GM18517 (cell line): Measurements from ENCODE around the gene KCNMB2.
"Not testable (repeated sequence)": the region's sequence is repeated elsewhere in the genome, so short reads cannot be mapped to it uniquely, and the experiment has no call there.

Source experiments
- ATAC-seq: cut with Tn5 transposase; IDR thresholded peaks from one replicate; pipeline ENCODE4 v1.9.1; 2021; ENCODE audit warnings: mild to moderate bottlenecking, moderate library complexity; ENCODE audit not compliant: unreplicated experiment

KCNMB2 gene

GRCh38 chr3:178518660-178519396, 17.4 kb upstream of the KCNMB2 start:
- ATAC-seq: peak; percentile 84

DNA sequence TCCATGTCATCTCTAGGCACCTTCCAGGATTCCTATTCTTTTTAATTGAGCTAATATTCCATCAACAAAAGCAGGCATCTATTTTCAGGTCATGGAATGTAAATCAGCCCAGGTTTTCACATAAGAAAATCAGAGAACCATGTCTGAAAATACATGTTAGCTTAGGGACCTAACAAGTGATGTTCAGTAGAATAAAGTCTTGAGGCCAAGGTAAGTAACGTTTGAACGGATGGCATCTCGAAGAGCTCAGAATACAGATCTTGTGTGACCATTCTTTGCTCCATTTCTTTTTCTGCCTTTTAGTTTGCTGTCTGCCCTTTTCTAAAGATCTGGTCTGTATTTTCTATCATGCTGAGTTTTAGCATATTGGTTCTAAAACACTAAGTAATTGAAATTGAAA, 16.5 kb upstream of the KCNMB2 start:
- no peak for ATAC-seq

DNA sequence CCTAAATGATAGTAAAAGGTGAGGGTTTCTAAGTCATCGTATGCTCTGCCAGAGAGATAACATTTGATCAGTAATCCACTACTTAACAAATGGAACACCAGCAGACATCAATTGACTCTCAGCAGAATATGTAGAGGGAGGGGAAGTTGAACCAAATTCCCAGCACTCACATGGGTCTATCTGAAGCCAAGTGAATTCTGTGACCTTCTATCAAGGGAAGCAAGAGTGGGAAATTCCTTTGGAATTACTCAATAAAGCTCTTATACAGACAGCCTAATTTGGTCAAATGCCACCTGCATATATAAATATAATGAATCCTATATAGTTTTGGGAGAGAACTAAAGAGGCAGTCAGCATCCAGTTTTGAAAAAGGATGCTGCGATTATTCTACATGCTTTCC, 15.8 kb upstream of the KCNMB2 start:
- no peak for ATAC-seq

GRCh38 chr3:178522200-178523052, 13.8 kb upstream of the KCNMB2 start:
- no peak for ATAC-seq

DNA sequence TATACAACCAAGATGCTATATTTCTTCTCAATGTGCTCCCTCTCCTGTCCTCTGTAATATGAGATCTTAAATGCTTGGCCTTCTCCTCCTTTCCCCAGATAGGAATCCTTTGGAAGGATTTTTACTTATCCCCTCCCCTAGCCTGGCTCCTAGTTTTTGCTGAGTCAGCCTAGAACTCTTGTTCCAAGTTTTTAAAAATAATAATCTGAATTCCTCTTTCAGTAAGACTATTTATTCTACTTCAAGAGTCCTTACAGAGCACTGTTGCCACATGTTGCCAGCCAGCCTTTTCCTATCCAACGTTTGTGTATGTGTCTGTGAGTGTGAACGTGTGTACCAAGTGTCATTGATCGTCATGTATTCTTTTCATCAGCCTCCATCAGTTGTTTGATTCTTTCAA, 11.0 kb upstream of the KCNMB2 start:
- ATAC-seq: no peak

GRCh38 chr3:178526291-178526690, 9.9 kb upstream of the KCNMB2 start:
- ATAC-seq: no peak

DNA sequence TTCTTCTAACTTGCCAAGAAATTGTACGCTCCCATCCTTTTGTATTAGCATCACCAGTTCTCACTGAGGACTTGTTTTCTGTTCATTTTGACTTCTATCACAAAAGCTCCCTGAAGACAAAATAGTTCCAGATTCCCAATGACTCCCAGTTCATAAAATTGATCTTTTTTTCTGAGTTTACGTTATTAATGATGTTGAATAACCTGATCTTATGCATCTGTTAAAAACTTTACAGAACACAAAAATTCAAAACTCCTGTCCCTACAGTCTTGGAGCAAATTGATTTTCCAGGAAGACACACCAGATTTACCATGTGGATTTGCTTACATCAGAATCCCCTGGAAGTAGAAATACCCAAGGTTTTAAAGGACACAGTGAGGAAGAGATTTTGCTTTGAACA, 8.3 kb upstream of the KCNMB2 start:
- ATAC-seq: no peak

GRCh38 chr3:178529606-178530225, 6.5 kb upstream of the KCNMB2 start:
- no peak for ATAC-seq

DNA sequence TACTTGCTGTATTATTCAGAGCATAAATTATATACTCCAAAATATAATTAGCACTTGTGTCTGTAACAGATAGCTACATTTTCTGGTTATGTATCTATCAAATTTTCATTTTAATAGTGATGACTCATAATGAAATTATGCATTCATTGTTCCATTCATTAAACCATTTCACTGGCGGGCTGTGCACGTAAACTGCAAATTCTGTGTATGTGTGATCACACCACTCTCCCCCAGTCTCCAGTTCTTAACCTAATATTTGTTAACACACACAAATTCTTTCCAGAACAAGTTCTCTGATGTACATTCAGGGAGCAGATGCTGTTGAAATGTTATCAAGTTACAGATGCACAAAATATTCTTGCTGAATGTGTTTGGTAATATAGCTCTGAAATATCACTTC, 3.8 kb upstream of the KCNMB2 start:
- ATAC-seq: no peak

GRCh38 chr3:178537122-178537705, 978 bp downstream of the KCNMB2 start:
- no peak for ATAC-seq

- ATAC-seq: no peak
Observed at GRCh38 chr3:178538056-178538455, 1.8 kb downstream of the KCNMB2 start.

- no peak for ATAC-seq
Observed at GRCh38 chr3:178540184-178540583, 3.9 kb downstream of the KCNMB2 start.

- ATAC-seq: no peak
Observed at GRCh38 chr3:178545337-178545736, 9.1 kb downstream of the KCNMB2 start.

DNA sequence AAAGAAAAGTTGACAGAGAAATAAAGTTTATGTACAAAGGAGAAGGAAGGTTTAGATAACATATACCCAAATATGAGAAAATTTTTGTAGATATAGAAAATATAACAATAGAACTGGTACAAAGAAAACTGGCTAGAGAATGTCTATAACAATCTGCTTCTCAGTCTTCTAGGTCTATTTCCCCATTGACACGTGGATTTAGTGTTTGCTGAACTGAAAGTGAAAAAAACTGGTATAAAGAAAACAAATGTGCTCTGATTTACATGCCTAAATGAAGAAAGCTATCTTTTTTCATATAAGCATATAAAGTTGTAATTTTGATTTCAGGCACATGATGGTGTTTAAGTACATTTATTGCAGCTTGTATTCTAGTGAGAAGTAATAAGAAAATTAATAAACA, 9.8 kb downstream of the KCNMB2 start:
- no peak for ATAC-seq

GRCh38 chr3:178549426-178549825, 13.2 kb downstream of the KCNMB2 start:
- ATAC-seq: not testable (repeated sequence)

- no peak for ATAC-seq
Observed at GRCh38 chr3:178551916-178552321, 15.7 kb downstream of the KCNMB2 start.

DNA sequence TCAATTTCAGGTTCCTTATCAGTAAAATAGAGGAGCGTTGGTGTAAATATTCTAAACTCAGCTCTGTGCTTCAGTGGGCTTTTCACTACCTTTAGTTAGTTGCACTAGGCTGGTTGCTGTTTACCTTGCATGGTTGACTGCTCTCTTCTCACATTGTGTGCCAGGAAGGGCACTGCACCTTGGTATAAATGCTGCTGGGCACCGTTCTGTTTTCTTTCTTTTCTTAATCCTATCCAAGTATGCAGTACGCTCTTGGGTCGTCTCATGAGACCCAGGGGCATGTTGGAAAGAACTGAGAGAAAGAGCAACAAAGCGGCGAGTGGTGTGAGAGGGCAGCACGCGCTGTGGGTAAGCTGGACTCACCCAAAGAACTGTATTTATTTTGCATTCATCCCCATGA, 22.4 kb downstream of the KCNMB2 start:
- ATAC-seq: no peak

GRCh38 chr3:178560759-178561158, 24.5 kb downstream of the KCNMB2 start:
- no peak for ATAC-seq

DNA sequence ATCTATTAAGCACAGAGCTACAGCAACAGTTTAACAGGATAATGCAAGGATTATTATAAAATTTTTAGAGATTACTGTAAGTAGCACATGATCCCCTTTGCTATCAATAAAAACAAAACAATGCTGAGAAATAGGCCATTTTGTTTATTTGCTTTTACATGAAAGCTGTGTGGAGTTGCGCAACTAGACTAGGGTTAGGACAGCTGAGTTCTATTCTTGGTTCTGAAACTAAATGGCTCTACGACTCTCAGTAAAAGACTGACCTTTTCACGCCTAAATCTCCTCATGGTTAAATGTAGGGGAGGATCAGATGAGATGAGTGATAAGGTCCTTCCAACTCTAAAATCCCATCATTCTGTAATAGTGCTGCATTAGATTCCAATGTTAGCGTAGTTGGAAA, 25.0 kb downstream of the KCNMB2 start:
- no peak for ATAC-seq

- no peak for ATAC-seq
Observed at GRCh38 chr3:178562143-178562946, 26.1 kb downstream of the KCNMB2 start.

GRCh38 chr3:178562947-178563232, 26.7 kb downstream of the KCNMB2 start:
- no peak for ATAC-seq
